Stimulated activated naive CD8-positive, alpha-beta T cell treated with anti-CD3 and anti-CD28 coated beads, Interleukin-15, amount 100 ng/mL, for 72 hours (primary cell): ENCODE data around the gene VPS39.
A peak's percentile ranks its signal among the peaks of the same experiment; 100 is the strongest.
"Not testable (repeated sequence)": the region's sequence is repeated elsewhere in the genome, so short reads cannot be mapped to it uniquely, and the experiment has no call there.

Experiments
- ATAC-seq: fragments of 150-1000 bp; cut with Tn5 transposase; 2 replicates; pipeline ENCODE4 v1.10.0; 2021; ENCODE audit warnings: mild to moderate bottlenecking, moderate library complexity
- DNase-seq, 2 donors: peaks; one replicate each; pipeline ENCODE4 v3.0.0; 2021 to 2022
- H3K27ac Mint-ChIP-seq, 2 donors: one replicate each; pipeline ENCODE4 v1.8.0; 2022; ENCODE audit warnings: mild to moderate bottlenecking in 2 of 2, mixed read lengths in 2 of 2, moderate library complexity in 2 of 2
- H3K27me3 Mint-ChIP-seq: one replicate; pipeline ENCODE4 v1.8.0; 2022; ENCODE audit warnings: mixed read lengths
- H3K4me1 Mint-ChIP-seq: one replicate; pipeline ENCODE4 v1.8.0; 2022; ENCODE audit warnings: mild to moderate bottlenecking, mixed read lengths
- H3K4me3 Mint-ChIP-seq, 2 donors: one replicate each; pipeline ENCODE4 v1.8.0; 2022; ENCODE audit warnings: mild to moderate bottlenecking in 2 of 2, mixed read lengths in 2 of 2, moderate library complexity in 1 of 2
- H3K9me3 Mint-ChIP-seq, 2 donors: one replicate each; pipeline ENCODE4 v1.8.0; 2022; ENCODE audit warnings: mixed read lengths in 2 of 2

Gene VPS39

GRCh38 chr15:42207674-42208579 is at the start of gene VPS39:
Gene VPS39 (minus strand): TSS chr15:42208304. CDS start chr15:42208153, 151 bp downstream.
- H3K4me3 Mint-ChIP-seq: peak within 1 kb of the TSS; percentile 96
- H3K4me1 Mint-ChIP-seq: peaks cover 42% of the 10 kb centered on the region
- H3K9me3 Mint-ChIP-seq: no peaks in the 10 kb centered on the region
- peak; percentile 72 to 82 for DNase-seq
- H3K27ac Mint-ChIP-seq: peak within 1 kb of the TSS; percentile 95 to 98
- H3K27me3 Mint-ChIP-seq: no peaks in the 10 kb centered on the region
- ATAC-seq: peak; percentile 99

GRCh38 chr15:42253300-42253699 is 45.2 kb upstream of the VPS39 start:
- DNase-seq (no peak), ATAC-seq (no peak)
- H3K4me1 Mint-ChIP-seq: no peaks in the 10 kb centered on the region
- no peak overlapping the region for H3K4me3 Mint-ChIP-seq
- no peak overlapping the region for H3K27ac Mint-ChIP-seq
- H3K27me3 Mint-ChIP-seq: no peaks in the 10 kb centered on the region
- peaks cover 11 to 29% of the 10 kb centered on the region in 2 donors for H3K9me3 Mint-ChIP-seq

- Mint-ChIP-seq H3K27ac (no peak overlapping the region), H3K9me3 (no peaks in the 10 kb centered on the region), H3K4me3 (no peak overlapping the region), H3K27me3 (no peaks in the 10 kb centered on the region), H3K4me1 (peaks cover 12% of the 10 kb centered on the region)
- DNase-seq: no peak
- ATAC-seq: no peak
Measured at GRCh38 chr15:42240823-42241222, 32.7 kb upstream of the VPS39 start.

- Mint-ChIP-seq H3K27me3 (no peaks in the 10 kb centered on the region), H3K27ac (peak overlapping the region in 1 of 2 donors; percentile 16), H3K4me1 (peaks cover 12% of the 10 kb centered on the region), H3K9me3 (no peaks in the 10 kb centered on the region), H3K4me3 (no peak overlapping the region)
- DNase-seq (no peak), ATAC-seq (no peak)
Measured at GRCh38 chr15:42239528-42240182, 31.6 kb upstream of the VPS39 start.

GRCh38 chr15:42233107-42233506 is 25.0 kb upstream of the VPS39 start:
- Mint-ChIP-seq H3K27ac (no peak overlapping the region), H3K4me3 (no peak overlapping the region), H3K9me3 (no peaks in the 10 kb centered on the region)

GRCh38 chr15:42232606-42233005 is 24.5 kb upstream of the VPS39 start:
- H3K27ac Mint-ChIP-seq: no peak overlapping the region
- H3K9me3 Mint-ChIP-seq: no peaks in the 10 kb centered on the region
- H3K4me3 Mint-ChIP-seq: no peak overlapping the region
- DNase-seq (no peak), ATAC-seq (no peak)
- H3K27me3 Mint-ChIP-seq: no peaks in the 10 kb centered on the region
- H3K4me1 Mint-ChIP-seq: no peaks in the 10 kb centered on the region

More at GRCh38 chr15:42233107-42233506, 25.0 kb upstream of the VPS39 start:
- ATAC-seq: no peak
- Mint-ChIP-seq H3K27me3 (no peaks in the 10 kb centered on the region), H3K4me1 (no peaks in the 10 kb centered on the region)
- no peak for DNase-seq

GRCh38 chr15:42231088-42231487 is 23.0 kb upstream of the VPS39 start:
- Mint-ChIP-seq H3K9me3 (no peaks in the 10 kb centered on the region), H3K4me1 (no peaks in the 10 kb centered on the region), H3K27me3 (no peaks in the 10 kb centered on the region), H3K27ac (no peak overlapping the region), H3K4me3 (no peak overlapping the region)
- ATAC-seq: no peak
- DNase-seq: no peak

GRCh38 chr15:42228981-42229380 is 20.9 kb upstream of the VPS39 start:
- DNase-seq, ATAC-seq, H3K4me1 Mint-ChIP-seq, H3K27me3 Mint-ChIP-seq, H3K9me3 Mint-ChIP-seq, H3K4me3 Mint-ChIP-seq: not testable (repeated sequence)
- H3K27ac Mint-ChIP-seq: peak overlapping the region in 1 of 2 donors; percentile 68

GRCh38 chr15:42228036-42228435 is 19.9 kb upstream of the VPS39 start:
- Mint-ChIP-seq H3K27me3 (no peaks in the 10 kb centered on the region), H3K4me3 (no peak overlapping the region), H3K4me1 (no peaks in the 10 kb centered on the region), H3K9me3 (no peaks in the 10 kb centered on the region), H3K27ac (no peak overlapping the region)
- ATAC-seq (no peak), DNase-seq (no peak)

GRCh38 chr15:42226648-42227047 is 18.5 kb upstream of the VPS39 start:
- ATAC-seq (no peak), DNase-seq (no peak)
- Mint-ChIP-seq H3K27ac (peak overlapping the region in 1 of 2 donors; percentile 59), H3K27me3 (no peaks in the 10 kb centered on the region), H3K4me1 (no peaks in the 10 kb centered on the region), H3K4me3 (no peak overlapping the region), H3K9me3 (no peaks in the 10 kb centered on the region)

GRCh38 chr15:42220216-42220615 is 12.1 kb upstream of the VPS39 start:
- no peak overlapping the region for H3K4me3 Mint-ChIP-seq
- no peak for DNase-seq
- no peak for ATAC-seq
- no peaks in the 10 kb centered on the region for H3K27me3 Mint-ChIP-seq
- peak overlapping the region in 1 of 2 donors; percentile 50 for H3K27ac Mint-ChIP-seq
- H3K4me1 Mint-ChIP-seq: peaks cover 8% of the 10 kb centered on the region
- H3K9me3 Mint-ChIP-seq: no peaks in the 10 kb centered on the region

GRCh38 chr15:42218953-42219592 is 11.0 kb upstream of the VPS39 start:
- H3K27me3 Mint-ChIP-seq: no peaks in the 10 kb centered on the region
- no peak overlapping the region for H3K4me3 Mint-ChIP-seq
- DNase-seq (no peak), ATAC-seq (no peak)
- peaks cover 16% of the 10 kb centered on the region for H3K4me1 Mint-ChIP-seq
- H3K27ac Mint-ChIP-seq: no peak overlapping the region
- H3K9me3 Mint-ChIP-seq: no peaks in the 10 kb centered on the region

- H3K4me1 Mint-ChIP-seq: peaks cover 17% of the 10 kb centered on the region
- no peak overlapping the region for H3K4me3 Mint-ChIP-seq
- no peaks in the 10 kb centered on the region for H3K27me3 Mint-ChIP-seq
- no peaks in the 10 kb centered on the region for H3K9me3 Mint-ChIP-seq
- no peak overlapping the region for H3K27ac Mint-ChIP-seq
- ATAC-seq (no peak), DNase-seq (no peak)
Measured at GRCh38 chr15:42217568-42217967, 9.5 kb upstream of the VPS39 start.

GRCh38 chr15:42215913-42216829 is 8.1 kb upstream of the VPS39 start:
- no peaks in the 10 kb centered on the region for H3K27me3 Mint-ChIP-seq

GRCh38 chr15:42214600-42214999 is 6.5 kb upstream of the VPS39 start:
- Mint-ChIP-seq H3K4me1 (peaks cover 17% of the 10 kb centered on the region), H3K4me3 (no peak overlapping the region), H3K9me3 (no peaks in the 10 kb centered on the region), H3K27ac (peak overlapping the region; percentile 48 to 82), H3K27me3 (no peaks in the 10 kb centered on the region)
- DNase-seq: no peak
- ATAC-seq: no peak

More at GRCh38 chr15:42215913-42216829, 8.1 kb upstream of the VPS39 start:
- DNase-seq (no peak), ATAC-seq (peak; percentile 60)
- H3K9me3 Mint-ChIP-seq: no peaks in the 10 kb centered on the region
- H3K4me1 Mint-ChIP-seq: peaks cover 17% of the 10 kb centered on the region
- H3K27ac Mint-ChIP-seq: no peak overlapping the region
- H3K4me3 Mint-ChIP-seq: no peak overlapping the region
